Measurements from ENCODE around the gene BAIAP3. TPM values are rescaled to one million over a fixed set of nuclear protein-coding genes. Genes with fewer than 3 reads are reported as not detected.
A peak's percentile ranks its signal among the peaks of the same experiment; 100 is the strongest.
"Not testable (repeated sequence)": the region's sequence is repeated elsewhere in the genome, so short reads cannot be mapped to it uniquely, and the experiment has no call there.

Gene BAIAP3
- total RNA-seq (2014; rRNA removed; shearing (Covaris generic)), result 0.29 and 0.89 TPM in 2 replicates
- 0.43 and 1.4 TPM in 2 replicates for polyA plus RNA-seq (2014; cell fraction: nucleus; rRNA removed)

DNA sequence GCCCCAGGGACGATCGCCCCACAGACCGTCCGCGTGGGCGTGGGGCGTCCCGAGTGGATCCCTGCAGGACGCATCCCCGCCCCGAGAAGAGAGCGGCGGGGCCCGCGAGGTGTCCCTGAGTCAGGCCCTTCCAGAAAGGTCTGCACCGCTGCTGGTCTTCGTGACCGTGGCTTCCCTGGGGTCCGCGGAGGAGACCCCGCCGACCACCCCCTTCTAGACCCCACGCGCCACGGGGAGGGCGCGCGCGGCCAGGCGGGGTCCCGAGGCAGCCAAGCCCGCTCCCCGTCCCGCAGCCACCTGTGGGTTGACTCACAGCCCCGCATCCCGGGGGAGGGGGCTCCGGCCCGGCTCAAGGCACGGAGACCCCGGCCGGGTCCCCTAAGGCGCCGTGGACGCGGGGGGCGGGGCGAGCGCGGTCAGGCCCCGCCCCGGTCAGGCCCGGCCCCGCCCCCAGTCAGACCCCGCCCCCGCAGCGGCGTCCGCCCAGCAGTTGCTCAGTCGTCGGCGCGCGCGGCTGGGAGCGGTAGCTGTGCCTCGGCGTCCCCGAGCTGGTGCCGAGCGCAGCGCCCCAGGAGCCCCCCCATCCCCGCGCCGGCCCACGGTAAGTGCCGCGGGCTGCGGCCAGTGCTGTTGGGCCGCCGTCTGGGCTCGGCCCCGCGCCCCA is at the start of gene BAIAP3:
BAIAP3 (plus strand) TSS at position 497 of the 664 bp plus-strand sequence. CDS start 4,905 bp downstream, outside the sequence.
- peak; percentile 38 for DNase-seq (ENCODE audit: extremely low read depth, low read depth)

DNA sequence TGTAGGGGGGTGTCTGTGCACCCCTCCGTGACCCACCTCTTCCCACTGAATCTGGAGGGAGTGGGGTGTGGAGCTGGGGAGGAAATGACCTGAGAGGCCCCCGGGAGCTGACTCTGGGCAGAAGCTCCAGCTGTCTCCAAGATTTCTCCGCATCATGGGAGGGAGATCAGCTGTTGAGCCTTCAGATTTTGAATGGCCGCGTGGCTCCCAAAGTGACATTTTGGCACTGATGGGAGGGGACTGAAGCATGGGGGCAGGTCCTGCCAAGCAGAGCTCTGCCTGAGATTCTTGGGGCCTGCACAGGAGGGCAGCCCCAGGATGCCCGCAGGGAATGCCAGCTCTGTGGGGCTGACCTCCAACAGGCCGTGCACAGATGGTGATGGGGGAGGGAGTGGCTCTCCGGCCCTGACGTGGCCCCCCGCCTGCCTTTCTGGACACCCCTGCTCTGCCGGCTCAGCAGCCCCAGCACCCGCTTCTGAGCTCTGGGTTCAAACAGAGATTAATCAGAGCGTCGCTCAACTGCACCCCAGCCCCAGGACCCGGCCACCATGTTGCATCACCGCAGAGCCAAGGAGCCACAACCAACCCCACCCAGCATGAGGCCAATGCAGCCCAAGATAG is 49.3 kb upstream of the BAIAP3 start:
- no peak for DNase-seq (ENCODE audit: extremely low read depth, low read depth)

DNA sequence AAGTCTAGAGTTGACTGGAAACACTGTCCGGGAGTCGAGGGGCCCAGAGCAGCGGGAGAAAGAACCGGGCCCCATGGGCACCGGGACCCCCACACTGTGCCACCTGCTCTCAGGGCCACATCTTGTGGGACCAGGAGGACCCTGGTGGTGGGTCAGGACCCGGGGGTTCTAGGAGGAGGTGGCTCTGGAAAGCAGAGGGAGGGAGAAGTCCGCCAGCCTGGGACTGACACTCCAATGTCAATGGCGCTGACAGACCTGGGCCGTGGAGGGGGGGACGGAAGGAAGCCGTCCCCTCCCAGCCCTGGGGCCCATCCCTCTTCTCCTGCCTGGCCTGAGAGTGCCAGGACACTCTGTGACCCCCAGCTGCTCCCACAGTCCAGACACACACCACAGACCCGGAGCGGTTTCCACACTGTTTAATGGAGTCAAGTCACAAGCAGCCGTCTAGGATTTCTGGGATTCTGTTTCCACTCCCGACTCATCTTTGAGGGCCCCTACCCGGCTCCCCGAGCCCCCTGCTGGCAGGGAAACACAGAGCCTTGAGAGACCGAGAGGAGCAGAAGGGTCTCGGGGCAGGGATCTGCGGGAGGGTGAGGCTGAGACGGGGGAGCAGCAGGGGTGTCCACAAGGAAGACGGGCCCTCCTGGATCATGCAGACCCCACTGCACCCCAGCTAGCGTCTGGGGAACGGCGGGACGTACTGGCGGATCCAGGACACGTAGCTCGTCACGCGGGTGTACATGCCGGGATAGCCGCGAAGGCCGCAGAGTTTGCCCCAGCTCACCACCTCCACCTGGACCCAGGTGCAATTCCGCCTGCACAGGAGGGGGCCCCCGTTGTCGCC is 47.6 kb upstream of the BAIAP3 start:
- no peak for DNase-seq (ENCODE audit: extremely low read depth, low read depth)

DNA sequence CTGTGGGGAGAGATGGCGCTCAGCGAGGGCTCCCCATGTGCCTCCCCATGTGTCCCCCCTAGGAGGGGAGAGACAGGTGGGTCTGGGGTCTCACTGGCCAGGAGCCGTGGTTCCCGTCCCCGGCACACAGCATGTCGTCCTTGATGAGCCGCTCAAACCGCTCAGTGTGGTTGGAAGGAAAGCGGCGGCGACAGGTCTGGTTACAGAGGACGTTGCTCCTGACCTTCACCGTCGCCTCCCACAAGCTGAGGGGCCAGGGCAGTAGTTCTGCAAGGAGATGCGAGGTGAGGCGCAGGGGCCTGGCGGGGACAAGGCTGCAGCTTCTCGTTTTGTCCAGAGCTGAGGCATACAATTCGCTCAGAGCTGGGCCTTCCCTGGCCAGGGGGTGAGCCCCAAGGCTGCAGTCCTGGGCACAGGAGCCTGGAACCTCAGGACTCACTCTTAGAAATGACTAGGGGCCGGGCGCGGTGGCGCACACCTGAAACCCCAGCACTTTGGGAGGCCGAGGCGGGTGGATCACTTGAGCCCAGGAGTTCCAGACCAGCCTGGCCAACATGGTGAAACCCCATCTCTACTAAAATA is 46.8 kb upstream of the BAIAP3 start:
- DNase-seq (ENCODE audit: extremely low read depth, low read depth), result no peak

- DNase-seq (ENCODE audit: extremely low read depth, low read depth), result no peak
These were observed 45.3 kb upstream of the BAIAP3 start for GRCh38 chr16:1287982-1288670.

- no peak for DNase-seq (ENCODE audit: extremely low read depth, low read depth)
These were observed 44.5 kb upstream of the BAIAP3 start for GRCh38 chr16:1288813-1289476.

GRCh38 chr16:1289477-1289866 is 44.0 kb upstream of the BAIAP3 start:
- DNase-seq (ENCODE audit: extremely low read depth, low read depth), result no peak

- DNase-seq (ENCODE audit: extremely low read depth, low read depth), result no peak
These were observed 43.4 kb upstream of the BAIAP3 start for GRCh38 chr16:1290063-1290501.

DNA sequence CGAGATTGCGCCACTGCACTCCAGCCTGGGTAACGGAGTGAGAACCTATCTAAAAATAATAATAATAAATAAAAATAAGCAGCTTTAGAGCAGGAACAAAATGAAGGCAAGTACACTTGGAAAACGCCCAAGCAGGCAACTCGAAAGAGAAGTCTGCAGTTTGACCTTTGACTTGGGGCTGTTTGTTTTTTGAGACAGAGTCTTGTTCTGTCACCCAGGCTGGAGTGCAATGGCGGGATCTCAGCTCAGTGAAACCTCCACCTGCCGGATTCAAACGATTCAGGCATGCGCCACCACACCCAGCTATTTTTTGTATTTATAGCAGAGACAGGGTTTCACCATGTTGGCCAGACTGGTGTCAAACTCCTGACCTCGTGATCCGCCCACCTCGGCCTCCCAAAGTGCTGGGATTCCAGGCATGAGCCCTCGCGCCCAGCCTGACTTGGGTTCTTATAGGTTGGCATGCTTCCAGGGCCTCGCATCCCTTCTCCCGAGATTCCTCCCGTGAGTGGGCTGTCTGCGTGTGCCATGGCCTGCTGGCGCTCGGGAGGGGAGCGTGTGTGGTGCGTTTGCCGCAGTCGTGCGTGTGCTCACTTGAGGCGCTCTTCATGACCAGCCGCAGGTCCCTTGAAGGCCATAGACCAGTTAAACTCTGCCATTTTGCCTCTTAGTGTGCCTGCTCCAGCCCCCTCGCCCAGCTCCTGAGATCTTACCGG is 42.4 kb upstream of the BAIAP3 start:
- no peak for DNase-seq (ENCODE audit: extremely low read depth, low read depth)

GRCh38 chr16:1291576-1291974 is 41.9 kb upstream of the BAIAP3 start:
- no peak for DNase-seq (ENCODE audit: extremely low read depth, low read depth)

GRCh38 chr16:1292208-1292607 is 41.2 kb upstream of the BAIAP3 start:
- DNase-seq (ENCODE audit: extremely low read depth, low read depth), result not testable (repeated sequence)

- not testable (repeated sequence) for DNase-seq (ENCODE audit: extremely low read depth, low read depth)
These were observed 40.6 kb upstream of the BAIAP3 start for GRCh38 chr16:1292808-1293207.

GRCh38 chr16:1293921-1294656 is 39.4 kb upstream of the BAIAP3 start:
- no peak for DNase-seq (ENCODE audit: extremely low read depth, low read depth)

DNA sequence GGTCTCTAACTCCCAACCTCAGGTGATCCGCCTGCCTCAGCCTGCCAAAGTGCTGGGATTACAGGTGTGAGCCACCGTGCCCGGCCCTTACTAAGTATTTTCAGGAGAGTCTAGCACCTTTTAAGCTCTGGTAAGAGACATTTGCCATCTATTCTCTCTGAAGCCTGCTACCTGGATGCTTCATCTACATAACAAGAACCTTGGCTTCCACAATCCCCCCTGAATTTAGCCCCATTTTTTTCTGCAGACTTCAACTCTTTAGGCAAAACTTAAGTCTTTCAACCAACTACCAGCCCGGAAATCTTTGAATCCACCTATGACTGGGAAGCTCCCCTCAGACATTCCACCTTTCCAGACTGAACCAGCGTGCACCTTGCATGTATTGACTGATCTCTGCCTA is 38.0 kb upstream of the BAIAP3 start:
- DNase-seq (ENCODE audit: extremely low read depth, low read depth), result no peak

GRCh38 chr16:1296688-1297017 is 36.8 kb upstream of the BAIAP3 start:
- DNase-seq (ENCODE audit: extremely low read depth, low read depth), result not testable (repeated sequence)

GRCh38 chr16:1297018-1297696 is 36.3 kb upstream of the BAIAP3 start:
- DNase-seq (ENCODE audit: extremely low read depth, low read depth), result peak; percentile 13

DNA sequence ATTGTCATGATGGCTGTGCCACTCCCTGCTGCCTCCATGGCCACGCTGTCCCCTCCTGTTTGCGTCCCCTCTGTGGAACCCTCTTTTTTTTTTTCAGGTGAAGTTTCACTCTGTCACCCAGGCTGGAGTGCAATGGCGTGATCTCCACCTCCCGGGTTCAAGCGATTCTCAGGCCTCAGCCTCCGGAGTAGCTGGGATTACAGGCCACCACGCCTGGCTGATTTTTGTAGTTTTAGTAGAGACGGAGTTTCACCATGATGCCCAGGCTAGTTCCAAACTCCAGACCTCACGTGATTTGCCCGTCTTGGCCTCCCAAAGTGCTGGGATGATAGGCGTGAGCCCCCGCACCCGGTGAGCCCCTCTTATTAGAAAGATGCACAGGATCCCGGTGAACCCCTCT is 35.0 kb upstream of the BAIAP3 start:
- DNase-seq (ENCODE audit: extremely low read depth, low read depth), result no peak
